ENCODE measurements around the gene C1orf185.

- TF ChIP-seq CTCF (IDR thresholded peaks at IDR 0.05), result no peak
- no peak for TF ChIP-seq REST (IDR thresholded peaks at IDR 0.05; ENCODE audit: insufficient read depth in 1 of 2, low read depth in 2 of 2, low read length in 1 of 2)
- no peak for TF ChIP-seq POLR2AphosphoS5 (IDR thresholded peaks at IDR 0.05; ENCODE audit: low read depth, low read length)
Measured at GRCh38 chr1:51154776-51155175, 52.7 kb downstream of the C1orf185 start.
